Mesenchymal stem cell (in vitro differentiated cells and primary cell): Measurements from ENCODE around the gene MLN.
A peak's percentile ranks its signal among the peaks of the same experiment; 100 is the strongest.

ENCODE experiments used
- DNase-seq: peaks from one replicate; pipeline ENCODE4 v3.0.0-alpha.2; 2013
- H2AFZ ChIP-seq: one replicate; pipeline ENCODE4 v1.6.1; 2013; ENCODE audit warnings: low read depth, mild to moderate bottlenecking, control low read depth, inconsistent platforms, low read length, moderate library complexity
- H2AK5ac ChIP-seq: 2 replicates; pipeline ENCODE4 v1.6.1; 2013; ENCODE audit warnings: low read length, moderate library complexity, mild to moderate bottlenecking, inconsistent platforms; ENCODE audit not compliant: severe bottlenecking
- H2BK120ac ChIP-seq: one replicate; pipeline ENCODE4 v1.6.1; 2013; ENCODE audit warnings: low read depth, mild to moderate bottlenecking, inconsistent platforms, low read length, moderate library complexity
- H2BK12ac ChIP-seq, 2 experiments: one replicate each; pipeline ENCODE4 v1.6.1; 2013; ENCODE audit warnings: inconsistent platforms in 2 of 2, low read length in 2 of 2, mild to moderate bottlenecking in 2 of 2, moderate library complexity in 2 of 2, control low read depth in 1 of 2
- H2BK15ac ChIP-seq: one replicate; pipeline ENCODE4 v1.6.1; 2013; ENCODE audit warnings: mild to moderate bottlenecking, low read depth, inconsistent platforms; ENCODE audit not compliant: poor library complexity, severe bottlenecking
- H2BK5ac ChIP-seq: 2 replicates; pipeline ENCODE4 v1.6.1; 2013; ENCODE audit warnings: low read depth, mild to moderate bottlenecking, low read length, control low read depth, inconsistent platforms; ENCODE audit not compliant: poor library complexity, severe bottlenecking
- H3K14ac ChIP-seq, 2 experiments: one replicate each; pipeline ENCODE4 v1.6.1; 2013; ENCODE audit warnings: inconsistent platforms in 2 of 2, low read length in 2 of 2, control low read depth in 1 of 2, mild to moderate bottlenecking in 1 of 2, moderate library complexity in 1 of 2
- H3K18ac ChIP-seq, 2 experiments: one replicate each; pipeline ENCODE4 v1.6.1; 2013; ENCODE audit warnings: inconsistent platforms in 2 of 2, low read length in 2 of 2, control low read depth in 1 of 2, low read depth in 1 of 2, mild to moderate bottlenecking in 1 of 2
- H3K23ac ChIP-seq, 2 experiments: one replicate each; pipeline ENCODE4 v1.6.1; 2013; ENCODE audit warnings: inconsistent platforms in 2 of 2, low read length in 2 of 2, mild to moderate bottlenecking in 2 of 2, moderate library complexity in 2 of 2, control low read depth in 1 of 2
- H3K27ac ChIP-seq: 2 replicates; pipeline ENCODE4 v1.5.1; 2013; ENCODE audit warnings: mild to moderate bottlenecking, moderate library complexity, low read length, control low read depth, inconsistent platforms; ENCODE audit not compliant: poor library complexity, severe bottlenecking
- H3K27me3 ChIP-seq, 2 experiments: 2 replicates each; pipeline versions ENCODE4 v1.6.1 to v1.7.0; 2013; ENCODE audit warnings: low read length in 2 of 2, mild to moderate bottlenecking in 2 of 2, moderate library complexity in 2 of 2, control low read depth in 1 of 2, inconsistent platforms in 1 of 2; ENCODE audit not compliant: control insufficient read depth in 1 of 2, insufficient read depth in 1 of 2
- H3K36me3 ChIP-seq, 2 experiments: 2 replicates each; pipeline versions ENCODE4 v1.6.1 to v1.7.0; 2013; ENCODE audit warnings: low read length in 2 of 2, control low read depth in 1 of 2, inconsistent platforms in 1 of 2, low read depth in 1 of 2, mild to moderate bottlenecking in 1 of 2; ENCODE audit not compliant: insufficient read depth in 2 of 2, control insufficient read depth in 1 of 2
- H3K4ac ChIP-seq, 2 experiments: one replicate each; pipeline ENCODE4 v1.6.1; 2013; ENCODE audit warnings: inconsistent platforms in 2 of 2, low read length in 2 of 2, mild to moderate bottlenecking in 2 of 2, moderate library complexity in 2 of 2, control low read depth in 1 of 2, low read depth in 1 of 2
- H3K4me1 ChIP-seq: 2 replicates; pipeline ENCODE4 v1.6.1; 2013; ENCODE audit warnings: low read depth, low read length, control low read depth; ENCODE audit not compliant: control insufficient read depth, insufficient read depth
- H3K4me2 ChIP-seq: 2 replicates; pipeline ENCODE4 v1.6.1; 2013; ENCODE audit warnings: low read length, mild to moderate bottlenecking, inconsistent platforms; ENCODE audit not compliant: poor library complexity, severe bottlenecking
- H3K4me3 ChIP-seq, 2 experiments: 2 replicates each; pipeline versions ENCODE4 v1.5.1 to v1.7.0; 2013; ENCODE audit warnings: low read length in 2 of 2, mild to moderate bottlenecking in 2 of 2, control low read depth in 1 of 2, low read depth in 1 of 2; ENCODE audit not compliant: insufficient read depth in 1 of 2
- H3K79me1 ChIP-seq: replicated peaks from 2 replicates; pipeline ENCODE4 v1.6.1; 2013; ENCODE audit warnings: mild to moderate bottlenecking, control low read depth, low read length, inconsistent platforms; ENCODE audit not compliant: poor library complexity, severe bottlenecking
- H3K9ac ChIP-seq: 2 replicates; pipeline ENCODE4 v1.7.0; 2013; ENCODE audit warnings: mild to moderate bottlenecking, low read length, moderate library complexity
- H3K9me3 ChIP-seq: 2 replicates; pipeline ENCODE4 v1.7.0; 2013; ENCODE audit warnings: mild to moderate bottlenecking, low read length; ENCODE audit not compliant: control insufficient read depth
- H4K8ac ChIP-seq: one replicate; pipeline ENCODE4 v1.6.1; 2013; ENCODE audit warnings: inconsistent platforms, mild to moderate bottlenecking, low read length, moderate library complexity
- H4K91ac ChIP-seq: one replicate; pipeline ENCODE4 v1.6.1; 2013; ENCODE audit warnings: mild to moderate bottlenecking, low read length, inconsistent platforms
- WGBS: methylation state at CpG from one replicate; pipeline ENCODE4 v1.1.7; 2013; ENCODE audit warnings: mixed read lengths; 5-methylcytosine and 5-hydroxymethylcytosine counted together

The MLN gene

GRCh38 chr6:33838983-33839382, 35.2 kb upstream of the MLN start:
- Histone ChIP-seq H3K18ac (peak overlapping the region; percentile 99), H2BK5ac (no peak overlapping the region), H2AFZ (no peak overlapping the region), H4K8ac (peak overlapping the region; percentile 92), H3K36me3 (no peaks in the 10 kb centered on the region), H3K4me3 (no peak overlapping the region), H4K91ac (peak overlapping the region; percentile 99), H3K27ac (no peak overlapping the region), H2BK15ac (peak overlapping the region; percentile 60), H2AK5ac (peak overlapping the region; percentile 80), H3K4me1 (peaks cover 37% of the 10 kb centered on the region), H3K9ac (peak overlapping the region; percentile 31), H3K79me1 (no peaks in the 10 kb centered on the region), H2BK120ac (peak overlapping the region; percentile 96), H3K23ac (no peak overlapping the region), H3K4ac (peak overlapping the region; percentile 62 to 82), H3K9me3 (no peaks in the 10 kb centered on the region), H2BK12ac (peak overlapping the region; percentile 99 to 100), H3K27me3 (no peaks in the 10 kb centered on the region), H3K14ac (peak overlapping the region in 1 of 2 experiments; percentile 76), H3K4me2 (no peak overlapping the region)
- peak; percentile 25 for DNase-seq
- WGBS = 72% methylated on average over 9 of the region's 10 CpGs

- Histone ChIP-seq H4K8ac (peak overlapping the region; percentile 92), H2AFZ (peak overlapping the region; percentile 83), H3K4me2 (no peak overlapping the region), H2BK15ac (peak overlapping the region; percentile 44), H2AK5ac (no peak overlapping the region), H3K23ac (no peak overlapping the region), H3K36me3 (no peaks in the 10 kb centered on the region), H3K14ac (peak overlapping the region in 1 of 2 experiments; percentile 61), H2BK120ac (peak overlapping the region; percentile 96), H3K79me1 (no peaks in the 10 kb centered on the region), H2BK5ac (no peak overlapping the region), H3K27ac (no peak overlapping the region), H3K27me3 (no peaks in the 10 kb centered on the region), H3K4ac (peak overlapping the region; percentile 69 to 82), H2BK12ac (peak overlapping the region; percentile 64 to 100), H3K9me3 (no peaks in the 10 kb centered on the region), H3K18ac (peak overlapping the region; percentile 99), H4K91ac (peak overlapping the region; percentile 95), H3K4me1 (peaks cover 34% of the 10 kb centered on the region), H3K9ac (peak overlapping the region; percentile 34), H3K4me3 (no peak overlapping the region)
- 24% methylated on average over 12 of the region's 12 CpGs for WGBS
- peak; percentile 64 for DNase-seq
These were observed 34.3 kb upstream of the MLN start for GRCh38 chr6:33837971-33838665.

GRCh38 chr6:33836806-33837469, 33.1 kb upstream of the MLN start:
- Histone ChIP-seq H3K4me2 (no peak overlapping the region), H3K79me1 (no peaks in the 10 kb centered on the region), H2BK120ac (no peak overlapping the region), H3K18ac (peak overlapping the region in 1 of 2 experiments; percentile 42), H2BK15ac (no peak overlapping the region), H3K9me3 (no peaks in the 10 kb centered on the region), H3K27ac (no peak overlapping the region), H3K4ac (no peak overlapping the region), H3K23ac (no peak overlapping the region), H4K8ac (no peak overlapping the region), H2BK5ac (no peak overlapping the region), H4K91ac (no peak overlapping the region), H3K4me3 (no peak overlapping the region), H3K14ac (no peak overlapping the region), H2AFZ (no peak overlapping the region), H3K9ac (no peak overlapping the region), H3K36me3 (no peaks in the 10 kb centered on the region), H2AK5ac (no peak overlapping the region), H3K27me3 (no peaks in the 10 kb centered on the region), H3K4me1 (peaks cover 34% of the 10 kb centered on the region), H2BK12ac (peak overlapping the region; percentile 0 to 92)
- no peak for DNase-seq
- 94% methylated on average over 3 of the region's 3 CpGs for WGBS
